Measurements from ENCODE around the gene SUN1.
A peak's percentile ranks its signal among the peaks of the same experiment; 100 is the strongest.
"Not testable (repeated sequence)": the region's sequence is repeated elsewhere in the genome, so short reads cannot be mapped to it uniquely, and the experiment has no call there.

Gene SUN1

GRCh38 chr7:803796-804195 lies 28.5 kb upstream of the SUN1 start:
- DNase-seq: not testable (repeated sequence)

DNA sequence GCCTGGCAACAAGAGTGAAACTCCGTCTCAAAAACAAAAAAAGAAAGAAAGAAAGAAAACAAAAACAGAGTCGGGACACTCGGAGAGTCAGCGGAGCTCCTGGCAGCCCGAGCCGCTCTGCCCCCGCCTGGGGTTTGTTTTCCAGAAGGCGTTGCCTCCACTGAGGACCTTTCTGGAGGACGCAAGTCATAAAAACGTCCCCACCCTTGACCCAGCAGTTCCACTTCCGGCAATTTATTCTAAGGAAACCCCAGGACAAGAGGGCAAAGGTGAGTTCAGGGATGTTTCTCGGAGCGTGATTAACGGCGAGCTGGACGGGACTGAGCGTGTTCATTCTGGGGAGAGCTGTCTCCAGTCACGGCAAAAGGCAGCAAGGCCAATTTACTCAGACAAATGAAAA lies 27.0 kb upstream of the SUN1 start:
- no peak for DNase-seq

GRCh38 chr7:815284-816216 lies 16.7 kb upstream of the SUN1 start:
- DNase-seq: peak; percentile 74

- peak; percentile 99 for DNase-seq
Measured at GRCh38 chr7:816300-816750, 16.0 kb upstream of the SUN1 start.

- DNase-seq: peak; percentile 33
Measured at GRCh38 chr7:816751-817671, 15.3 kb upstream of the SUN1 start.

- DNase-seq: no peak
Measured at GRCh38 chr7:818031-818699, 14.1 kb upstream of the SUN1 start.

GRCh38 chr7:820341-820740 lies 11.9 kb upstream of the SUN1 start:
- no peak for DNase-seq

DNA sequence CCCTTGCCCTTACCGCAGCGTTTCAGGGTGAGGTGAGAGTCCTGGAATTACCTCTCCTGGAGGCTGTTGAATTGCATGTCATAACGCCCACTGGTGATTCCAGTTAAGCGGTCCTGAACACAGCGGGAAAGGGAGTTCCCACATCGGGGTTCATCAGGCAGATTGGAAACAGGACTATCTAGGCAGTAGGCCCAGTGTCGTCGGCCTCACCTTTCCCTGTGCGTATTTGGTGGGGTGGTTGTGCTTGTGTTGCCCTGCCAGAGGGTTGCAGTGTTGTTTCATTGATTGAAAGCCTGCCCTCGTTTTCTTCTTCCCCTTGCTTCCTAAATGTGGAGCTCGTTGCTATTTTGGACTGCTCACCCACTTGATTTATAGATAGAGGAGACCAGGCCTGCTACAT lies 10.6 kb upstream of the SUN1 start:
- no peak for DNase-seq

DNA sequence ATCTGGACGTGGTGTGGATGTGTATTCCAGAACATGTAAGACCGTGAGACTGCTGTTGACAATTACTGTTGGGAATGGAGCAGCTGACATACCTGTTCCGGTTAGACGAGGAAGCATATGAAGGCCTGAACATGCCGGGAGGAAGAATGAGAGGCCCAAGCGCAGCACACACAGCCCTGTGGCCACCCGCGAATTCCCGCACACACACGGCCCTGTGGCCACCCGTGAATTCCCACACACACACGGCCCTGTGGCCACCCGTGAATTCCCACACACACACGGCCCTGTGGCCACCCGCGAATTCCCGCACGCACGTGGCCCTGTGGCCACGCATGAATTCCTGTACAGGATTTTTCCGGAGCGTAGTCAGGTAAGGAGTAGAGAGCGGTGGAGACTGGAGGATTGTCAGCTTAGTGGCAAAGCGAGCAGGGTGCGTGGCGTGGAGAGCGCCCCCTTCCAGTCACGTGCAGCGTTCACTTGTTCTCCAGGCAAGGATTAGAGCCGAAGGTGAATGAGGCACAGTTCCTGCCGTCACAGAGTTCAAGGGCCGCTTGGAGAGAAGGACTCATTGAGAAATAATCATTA lies 9.5 kb upstream of the SUN1 start:
- DNase-seq: no peak

- DNase-seq: no peak
Measured at GRCh38 chr7:823649-824048, 8.6 kb upstream of the SUN1 start.

DNA sequence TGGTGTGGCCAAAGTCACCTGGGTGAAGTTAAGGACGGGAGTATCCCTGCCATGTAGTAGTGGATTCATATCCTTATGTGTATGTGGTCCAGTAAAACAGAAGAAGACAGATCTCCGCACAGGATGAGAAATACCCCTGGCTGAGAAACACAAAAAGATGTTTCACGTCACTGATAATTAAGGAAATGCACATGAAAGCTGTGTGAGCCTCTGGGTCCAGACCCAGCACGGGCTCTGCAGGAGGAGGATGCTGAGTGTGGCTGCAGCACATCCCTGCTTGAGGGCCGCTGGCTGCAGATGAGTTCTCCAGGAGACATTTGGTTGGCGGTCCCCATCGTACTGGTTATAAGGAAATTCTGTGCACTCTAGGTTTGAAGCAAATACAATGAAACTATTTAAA lies 8.2 kb upstream of the SUN1 start:
- no peak for DNase-seq

- no peak for DNase-seq
Measured at GRCh38 chr7:824664-825063, 7.6 kb upstream of the SUN1 start.

- no peak for DNase-seq
Measured at GRCh38 chr7:825386-825785, 6.9 kb upstream of the SUN1 start.

- DNase-seq: no peak
Measured at GRCh38 chr7:826230-826917, 5.9 kb upstream of the SUN1 start.

DNA sequence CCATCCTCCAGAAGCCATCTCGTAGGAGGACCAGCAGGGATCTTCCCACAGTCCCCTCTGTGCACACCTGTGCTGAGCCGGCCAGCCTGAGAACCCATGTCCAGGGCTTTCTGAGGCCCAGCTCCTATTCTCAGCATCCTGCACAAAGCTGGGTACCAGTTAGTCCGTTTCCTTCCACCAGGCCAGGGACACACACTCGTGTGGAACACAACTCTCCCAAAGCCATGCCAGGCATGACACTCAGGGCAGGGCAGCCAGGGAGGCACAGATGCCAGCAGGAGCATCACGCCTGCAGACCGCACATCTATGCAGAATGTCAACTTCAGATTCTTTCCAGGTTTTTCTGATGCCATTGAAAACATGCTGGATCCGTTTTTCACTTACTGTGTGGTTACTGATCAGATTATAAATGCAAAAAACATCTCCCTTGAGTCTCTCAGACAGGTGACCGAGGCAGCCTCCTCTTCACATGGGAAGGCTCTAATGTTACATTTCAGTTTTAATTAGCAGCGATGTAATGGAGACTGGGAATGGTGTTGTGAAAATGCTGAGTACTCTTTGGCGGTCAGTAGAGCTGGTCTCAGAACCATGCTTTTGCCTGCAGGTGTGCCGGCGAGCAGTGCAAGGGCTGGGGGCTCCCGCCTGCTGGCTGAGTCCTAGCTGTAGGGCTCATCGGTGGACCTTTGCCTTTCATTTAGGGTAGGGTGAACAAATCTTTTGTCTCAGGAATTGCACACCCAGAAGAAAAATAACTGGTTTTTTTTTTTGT lies 3.3 kb upstream of the SUN1 start:
- no peak for DNase-seq

GRCh38 chr7:830069-830468 lies 2.2 kb upstream of the SUN1 start:
- DNase-seq: peak; percentile 14

DNA sequence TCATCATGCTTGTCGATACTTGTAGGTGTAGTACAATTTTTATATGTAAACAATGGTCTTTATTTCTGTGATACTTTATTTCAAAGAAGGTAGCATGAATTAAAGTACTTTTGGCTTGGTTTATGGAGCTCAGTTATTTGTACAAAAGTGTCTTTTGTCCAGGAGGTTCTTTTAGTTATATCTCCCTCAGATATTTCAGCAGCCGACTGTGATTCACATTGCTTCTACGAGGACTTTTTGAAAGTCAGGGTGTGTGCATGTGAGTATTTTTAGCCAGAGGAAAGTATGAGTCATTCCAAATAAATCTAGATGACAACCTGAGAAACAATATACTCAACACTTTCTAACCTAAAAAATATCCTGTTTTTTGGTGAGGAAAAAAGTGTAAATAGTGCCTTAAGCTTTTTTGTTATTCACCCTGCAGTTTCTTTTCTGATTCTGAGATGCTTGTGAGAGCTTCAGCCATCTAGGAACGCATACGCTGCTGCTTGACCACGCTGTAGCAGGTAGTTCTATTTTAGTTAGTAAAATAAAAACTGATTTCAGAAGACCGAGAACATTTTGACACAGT lies 595 bp upstream of the SUN1 start:
- DNase-seq: no peak

DNA sequence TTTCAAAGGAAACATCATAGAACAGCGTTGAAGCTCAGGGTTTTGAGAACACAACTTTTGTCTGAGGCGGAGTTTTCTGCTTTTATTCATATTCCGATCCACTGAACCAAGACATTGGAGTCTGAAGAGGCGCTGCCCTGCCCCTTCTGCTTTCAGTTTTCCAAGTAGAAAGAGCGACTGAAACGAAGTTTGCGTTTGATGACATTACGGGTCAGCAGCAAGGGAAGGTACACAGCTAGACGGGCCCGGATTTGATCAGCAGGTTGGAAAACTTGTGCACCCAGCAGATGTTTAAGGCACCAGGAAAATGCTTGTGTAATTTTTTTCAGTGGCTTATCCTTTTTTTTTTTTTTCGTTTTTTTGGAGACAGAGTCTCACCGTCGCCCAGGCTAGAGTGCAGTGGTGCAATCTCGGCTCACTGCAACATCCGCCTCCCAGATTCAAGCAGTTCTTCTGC lies 720 bp downstream of the SUN1 start:
- no peak for DNase-seq

DNA sequence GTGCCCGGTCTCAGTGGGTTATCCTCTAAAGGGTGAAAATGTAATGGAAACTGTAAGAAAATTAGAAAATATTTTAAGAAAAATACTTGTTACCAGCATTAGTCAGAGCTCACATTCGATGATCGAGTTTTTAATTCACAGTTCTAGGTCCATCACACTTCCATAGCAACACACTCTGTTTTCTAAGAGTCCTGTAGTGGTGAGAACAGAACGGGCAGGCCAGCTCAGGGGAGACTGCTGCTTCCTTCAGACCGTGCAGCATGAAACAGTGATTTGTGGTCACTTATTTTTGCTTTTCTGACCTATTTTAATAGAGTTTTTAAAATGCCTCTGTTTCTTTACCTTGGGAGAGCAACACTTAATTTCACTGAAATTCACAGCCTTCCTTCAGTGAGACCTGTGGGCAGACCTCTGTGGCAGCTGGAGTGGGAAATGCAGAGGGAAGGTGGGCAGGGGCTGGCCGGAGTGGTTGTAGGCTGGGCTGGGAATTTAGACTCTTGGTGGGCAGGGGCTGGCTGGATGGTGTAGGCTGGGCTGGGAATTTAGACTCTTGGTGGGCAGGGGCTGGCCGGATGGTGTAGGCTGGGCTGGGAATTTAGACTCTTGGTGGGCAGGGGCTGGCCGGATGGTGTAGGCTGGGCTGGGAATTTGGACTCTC lies 1.5 kb downstream of the SUN1 start:
- no peak for DNase-seq

- DNase-seq: no peak
Measured at GRCh38 chr7:834277-834676, 2.0 kb downstream of the SUN1 start.

All from NCI-H1092 (cell line).